ENCODE data around the gene CYP3A5. TPM values are rescaled to one million over a fixed set of nuclear protein-coding genes. Genes with fewer than 3 reads are reported as not detected.

Gene CYP3A5
- total RNA-seq, 1 experiment from 2014 or later: 9.1 TPM

DNA sequence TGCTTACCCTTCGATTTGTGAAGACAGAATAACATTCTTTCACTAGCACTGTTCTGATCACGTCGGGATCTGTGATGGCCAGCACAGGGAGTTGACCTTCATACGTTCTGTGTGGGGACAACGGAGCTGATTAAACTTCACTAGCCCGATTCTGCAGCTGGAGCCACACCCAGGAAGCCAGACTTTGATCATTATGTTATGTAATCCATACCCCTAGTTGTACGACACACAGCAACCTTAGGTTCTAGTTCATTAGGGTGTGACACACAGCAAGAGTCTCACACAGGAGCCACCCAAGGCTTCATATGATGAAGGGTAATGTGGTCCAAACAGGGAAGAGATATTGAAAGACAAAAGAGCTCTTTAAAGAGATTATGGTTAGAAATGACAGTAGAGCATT is 7.2 kb downstream of the CYP3A5 start:
- DNase-seq (ENCODE audit: low spot score): no peak
- Histone ChIP-seq H3K27ac (ENCODE audit: low read depth, low read length, poor library complexity, severe bottlenecking) (no peak overlapping the region), H3K9me3 (ENCODE audit: low read depth, low read length, poor library complexity, severe bottlenecking) (no peaks in the 10 kb centered on the region), H3K27me3 (replicated peaks; ENCODE audit: insufficient read depth, low read depth, low read length, poor library complexity) (no peaks in the 10 kb centered on the region), H3K4me3 (ENCODE audit: low read depth, low read length, poor library complexity, severe bottlenecking) (no peak overlapping the region), H3K36me3 (ENCODE audit: insufficient read depth, low read length, poor library complexity, severe bottlenecking) (no peaks in the 10 kb centered on the region), H3K4me1 (ENCODE audit: insufficient read depth, low read length, poor library complexity, severe bottlenecking) (no peaks in the 10 kb centered on the region)
- POLR2A ChIA-PET (ENCODE audit: low non-redundant PET): no interaction called here
- TF ChIP-seq EZH2 (IDR thresholded peaks at IDR 0.05; ENCODE audit: borderline replicate concordance, low read depth, low read length, poor library complexity, severe bottlenecking): no peak
- CTCF ChIA-PET: no interaction called here
- intact Hi-C loops (cut with micrococcal nuclease; ENCODE audit: unreplicated experiment): no loop called here
- no TSS peak for BruUV-seq (replicated peaks)

DNA sequence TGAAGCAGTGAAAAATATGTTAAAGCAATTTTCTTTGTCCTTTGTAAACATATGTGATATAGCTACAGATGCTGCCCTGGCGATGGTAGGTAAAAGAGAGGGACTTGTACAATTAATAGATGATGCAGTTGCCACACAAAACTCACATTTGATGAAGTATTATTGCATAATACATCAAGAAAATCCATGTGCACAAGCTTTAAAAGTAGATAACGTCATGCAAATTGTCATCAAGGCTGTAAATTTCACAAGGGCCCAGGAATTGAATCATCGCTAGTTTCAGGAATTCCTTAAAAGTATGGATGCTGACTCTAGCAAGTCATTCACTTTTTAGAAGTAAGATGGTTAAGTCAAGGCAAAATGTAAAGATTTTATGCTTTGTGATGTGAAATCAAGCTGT is 10.0 kb downstream of the CYP3A5 start:
- ChIA-PET POLR2A (ENCODE audit: low non-redundant PET) (no interaction called here), CTCF (no interaction called here)
- no peaks in the 10 kb centered on the region for H3K27me3 ChIP-seq (replicated peaks; ENCODE audit: insufficient read depth, low read depth, low read length, poor library complexity)
- TF ChIP-seq, protein P1, sequence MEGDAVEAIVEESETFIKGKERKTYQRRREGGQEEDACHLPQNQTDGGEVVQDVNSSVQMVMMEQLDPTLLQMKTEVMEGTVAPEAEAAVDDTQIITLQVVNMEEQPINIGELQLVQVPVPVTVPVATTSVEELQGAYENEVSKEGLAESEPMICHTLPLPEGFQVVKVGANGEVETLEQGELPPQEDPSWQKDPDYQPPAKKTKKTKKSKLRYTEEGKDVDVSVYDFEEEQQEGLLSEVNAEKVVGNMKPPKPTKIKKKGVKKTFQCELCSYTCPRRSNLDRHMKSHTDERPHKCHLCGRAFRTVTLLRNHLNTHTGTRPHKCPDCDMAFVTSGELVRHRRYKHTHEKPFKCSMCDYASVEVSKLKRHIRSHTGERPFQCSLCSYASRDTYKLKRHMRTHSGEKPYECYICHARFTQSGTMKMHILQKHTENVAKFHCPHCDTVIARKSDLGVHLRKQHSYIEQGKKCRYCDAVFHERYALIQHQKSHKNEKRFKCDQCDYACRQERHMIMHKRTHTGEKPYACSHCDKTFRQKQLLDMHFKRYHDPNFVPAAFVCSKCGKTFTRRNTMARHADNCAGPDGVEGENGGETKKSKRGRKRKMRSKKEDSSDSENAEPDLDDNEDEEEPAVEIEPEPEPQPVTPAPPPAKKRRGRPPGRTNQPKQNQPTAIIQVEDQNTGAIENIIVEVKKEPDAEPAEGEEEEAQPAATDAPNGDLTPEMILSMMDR (conservative IDR thresholded peaks at IDR 0.05; ENCODE audit: low read depth, low read length): no peak
- no peak for TF ChIP-seq EZH2 (IDR thresholded peaks at IDR 0.05; ENCODE audit: borderline replicate concordance, low read depth, low read length, poor library complexity, severe bottlenecking)
- BruUV-seq (replicated peaks): no TSS peak
- no peak for DNase-seq (ENCODE audit: low spot score)
- no peak overlapping the region for H3K4me3 ChIP-seq (ENCODE audit: low read depth, low read length, poor library complexity, severe bottlenecking)
- intact Hi-C loops (cut with micrococcal nuclease; ENCODE audit: unreplicated experiment): no loop called here
- no peaks in the 10 kb centered on the region for H3K9me3 ChIP-seq (ENCODE audit: low read depth, low read length, poor library complexity, severe bottlenecking)
- H3K27ac ChIP-seq (ENCODE audit: low read depth, low read length, poor library complexity, severe bottlenecking): no peak overlapping the region
- no peaks in the 10 kb centered on the region for H3K36me3 ChIP-seq (ENCODE audit: insufficient read depth, low read length, poor library complexity, severe bottlenecking)
- H3K4me1 ChIP-seq (ENCODE audit: insufficient read depth, low read length, poor library complexity, severe bottlenecking): no peaks in the 10 kb centered on the region

DNA sequence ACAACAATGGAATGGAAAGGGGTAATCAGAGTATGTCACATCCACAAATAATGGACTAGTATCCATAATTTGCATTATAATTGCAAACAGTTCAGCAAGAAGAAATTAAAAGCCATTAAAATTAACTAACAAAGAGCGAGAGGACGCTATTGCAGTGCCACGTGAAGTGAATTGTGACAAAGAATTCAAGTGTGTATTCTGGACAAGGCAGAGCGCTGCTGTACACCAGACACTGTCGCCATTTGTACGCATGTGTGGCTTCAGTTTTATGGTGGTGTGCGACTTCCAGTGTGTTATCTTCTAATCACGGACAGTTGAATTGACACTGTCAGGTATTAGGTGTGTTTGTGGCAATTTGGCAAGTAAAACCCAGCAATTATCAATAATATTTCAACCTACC is 11.3 kb downstream of the CYP3A5 start:
- Histone ChIP-seq H3K27ac (ENCODE audit: low read depth, low read length, poor library complexity, severe bottlenecking) (no peak overlapping the region), H3K27me3 (replicated peaks; ENCODE audit: insufficient read depth, low read depth, low read length, poor library complexity) (no peaks in the 10 kb centered on the region), H3K9me3 (ENCODE audit: low read depth, low read length, poor library complexity, severe bottlenecking) (no peaks in the 10 kb centered on the region), H3K4me3 (ENCODE audit: low read depth, low read length, poor library complexity, severe bottlenecking) (no peak overlapping the region), H3K36me3 (ENCODE audit: insufficient read depth, low read length, poor library complexity, severe bottlenecking) (no peaks in the 10 kb centered on the region), H3K4me1 (ENCODE audit: insufficient read depth, low read length, poor library complexity, severe bottlenecking) (no peaks in the 10 kb centered on the region)
- intact Hi-C loops (cut with micrococcal nuclease; ENCODE audit: unreplicated experiment): no loop called here
- no peak for TF ChIP-seq EZH2 (IDR thresholded peaks at IDR 0.05; ENCODE audit: borderline replicate concordance, low read depth, low read length, poor library complexity, severe bottlenecking)
- TF ChIP-seq, protein P1 (conservative IDR thresholded peaks at IDR 0.05; ENCODE audit: low read depth, low read length): no peak
- CTCF ChIA-PET: no interaction called here
- no TSS peak for BruUV-seq (replicated peaks)
- POLR2A ChIA-PET (ENCODE audit: low non-redundant PET): no interaction called here
- no peak for DNase-seq (ENCODE audit: low spot score)

DNA sequence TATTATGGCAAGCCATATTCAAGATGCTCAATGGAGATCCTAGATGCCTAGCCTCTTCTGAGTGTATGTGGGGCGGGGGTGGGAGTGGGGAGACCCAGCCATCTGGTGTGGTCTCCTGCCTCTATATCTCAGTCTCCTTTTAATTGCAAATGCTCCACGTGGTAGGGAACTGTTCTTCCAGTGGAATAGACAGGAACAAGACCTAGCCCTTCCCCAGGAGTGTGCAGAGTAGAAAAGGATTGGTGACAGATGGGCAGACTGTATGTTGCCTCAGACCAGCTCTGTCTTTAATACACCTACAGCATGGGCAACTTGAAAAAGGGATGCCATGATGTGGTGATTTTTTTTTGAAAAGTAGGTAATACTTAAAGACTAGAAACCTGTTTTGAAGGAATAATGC is 12.6 kb downstream of the CYP3A5 start:
- intact Hi-C loops (cut with micrococcal nuclease; ENCODE audit: unreplicated experiment): no loop called here
- Histone ChIP-seq H3K9me3 (ENCODE audit: low read depth, low read length, poor library complexity, severe bottlenecking) (no peaks in the 10 kb centered on the region), H3K4me3 (ENCODE audit: low read depth, low read length, poor library complexity, severe bottlenecking) (no peak overlapping the region), H3K27me3 (replicated peaks; ENCODE audit: insufficient read depth, low read depth, low read length, poor library complexity) (no peaks in the 10 kb centered on the region), H3K27ac (ENCODE audit: low read depth, low read length, poor library complexity, severe bottlenecking) (no peak overlapping the region), H3K4me1 (ENCODE audit: insufficient read depth, low read length, poor library complexity, severe bottlenecking) (no peaks in the 10 kb centered on the region), H3K36me3 (ENCODE audit: insufficient read depth, low read length, poor library complexity, severe bottlenecking) (no peaks in the 10 kb centered on the region)
- BruUV-seq (replicated peaks): no TSS peak
- CTCF ChIA-PET: no interaction called here
- POLR2A ChIA-PET (ENCODE audit: low non-redundant PET): no interaction called here
- no peak for DNase-seq (ENCODE audit: low spot score)
- TF ChIP-seq EZH2 (IDR thresholded peaks at IDR 0.05; ENCODE audit: borderline replicate concordance, low read depth, low read length, poor library complexity, severe bottlenecking): no peak
- TF ChIP-seq, protein P1 (conservative IDR thresholded peaks at IDR 0.05; ENCODE audit: low read depth, low read length): no peak
